HL-60 (cell line): ENCODE data around the gene TIGD1.

Experiments
- CTCF ChIP-seq: IDR thresholded peaks from one replicate; pipeline ENCODE4 v1.5.1; 2011; ENCODE audit warnings: low read length, control low read depth, inconsistent platforms; ENCODE audit not compliant: insufficient read depth
- GABPA ChIP-seq: IDR thresholded peaks from 2 replicates; pipeline ENCODE4 v1.6.1; 2012; ENCODE audit warnings: low read depth
- POLR2AphosphoS5 ChIP-seq: IDR thresholded peaks from 2 replicates; pipeline ENCODE4 v1.6.1; 2012; ENCODE audit warnings: low read depth
- REST ChIP-seq: IDR thresholded peaks from 2 replicates; pipeline ENCODE4 v1.6.1; 2012; ENCODE audit warnings: low read depth; ENCODE audit not compliant: insufficient replicate concordance
- SPI1 ChIP-seq: IDR thresholded peaks from 2 replicates; pipeline ENCODE4 v1.6.1; 2012; ENCODE audit warnings: low read depth, mild to moderate bottlenecking, borderline replicate concordance

- TF ChIP-seq CTCF (no peak), REST (no peak), POLR2AphosphoS5 (no peak), GABPA (no peak), SPI1 (no peak)
Measured at GRCh38 chr2:232540441-232541041, 9.8 kb downstream of the TIGD1 start.
